OCI-LY3 (cell line): ENCODE results near the gene AUTS2.

ENCODE experiments used
- EZH2phosphoT487 ChIP-seq: fragments of 200-600 bp; shearing (Covaris generic); IDR thresholded peaks from 2 replicates; pipeline ENCODE4 v1.6.1; 2018; ENCODE audit warnings: antibody characterized with exemption, mixed run types, low read depth
- TF ChIP-seq, protein P1 (sequence below): fragments of 200-600, 300-600 bp; sonication (generic); IDR thresholded peaks from 2 replicates; pipeline ENCODE4 v1.5.1; 2014; ENCODE audit warnings: antibody characterized with exemption, low read length, low read depth

DNA sequence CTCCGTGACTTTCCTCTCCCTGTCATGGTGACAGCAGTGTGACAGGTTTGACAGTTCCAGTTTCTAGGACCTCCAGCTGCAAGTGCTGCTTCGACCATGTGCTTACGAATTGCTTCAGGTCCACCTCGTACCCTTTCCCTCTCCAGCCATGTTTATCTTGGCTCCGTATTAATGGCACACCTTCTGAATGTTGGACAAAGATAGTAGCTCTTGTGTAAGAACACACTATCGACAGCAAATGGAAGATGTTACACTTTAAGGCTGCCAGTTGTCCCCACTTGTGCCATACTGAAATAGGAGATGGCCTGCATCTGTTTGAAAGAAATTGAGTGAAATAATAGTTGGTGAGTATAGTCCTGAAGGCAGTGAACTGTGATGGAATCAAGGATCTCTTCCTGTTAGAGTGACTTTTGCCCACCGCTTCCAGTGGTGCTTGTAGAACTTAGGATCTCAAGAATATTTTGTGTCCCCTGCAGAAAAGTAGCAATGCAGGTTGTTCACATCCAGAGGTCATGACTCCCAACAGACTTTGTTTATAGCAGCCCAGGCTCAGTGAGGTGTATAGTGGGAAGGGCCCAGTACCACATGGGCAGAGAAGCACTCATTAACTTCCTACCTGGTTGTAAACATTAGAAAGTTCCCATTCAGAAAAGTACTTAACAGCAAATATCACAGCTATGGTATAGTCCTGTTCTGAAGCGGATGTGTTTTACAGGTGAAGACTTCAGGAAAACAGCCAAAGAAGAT lies 904.0 kb downstream of the AUTS2 start:
- TF ChIP-seq, protein P1, sequence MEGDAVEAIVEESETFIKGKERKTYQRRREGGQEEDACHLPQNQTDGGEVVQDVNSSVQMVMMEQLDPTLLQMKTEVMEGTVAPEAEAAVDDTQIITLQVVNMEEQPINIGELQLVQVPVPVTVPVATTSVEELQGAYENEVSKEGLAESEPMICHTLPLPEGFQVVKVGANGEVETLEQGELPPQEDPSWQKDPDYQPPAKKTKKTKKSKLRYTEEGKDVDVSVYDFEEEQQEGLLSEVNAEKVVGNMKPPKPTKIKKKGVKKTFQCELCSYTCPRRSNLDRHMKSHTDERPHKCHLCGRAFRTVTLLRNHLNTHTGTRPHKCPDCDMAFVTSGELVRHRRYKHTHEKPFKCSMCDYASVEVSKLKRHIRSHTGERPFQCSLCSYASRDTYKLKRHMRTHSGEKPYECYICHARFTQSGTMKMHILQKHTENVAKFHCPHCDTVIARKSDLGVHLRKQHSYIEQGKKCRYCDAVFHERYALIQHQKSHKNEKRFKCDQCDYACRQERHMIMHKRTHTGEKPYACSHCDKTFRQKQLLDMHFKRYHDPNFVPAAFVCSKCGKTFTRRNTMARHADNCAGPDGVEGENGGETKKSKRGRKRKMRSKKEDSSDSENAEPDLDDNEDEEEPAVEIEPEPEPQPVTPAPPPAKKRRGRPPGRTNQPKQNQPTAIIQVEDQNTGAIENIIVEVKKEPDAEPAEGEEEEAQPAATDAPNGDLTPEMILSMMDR: no peak
- TF ChIP-seq EZH2phosphoT487: no peak
